T47D (cell line): ENCODE measurements around the gene CHGA.

Experiments used
- DNase-seq, 2 experiments: peaks; one replicate each; pipeline versions ENCODE4 v3.0.0 to v3.0.0-alpha.2; 2011 to 2012; ENCODE audit warnings: low read depth in 1 of 2, low spot score in 1 of 2
- JUND ChIP-seq: IDR thresholded peaks from 2 replicates; pipeline ENCODE4 v1.6.1; 2012; ENCODE audit warnings: low read depth
- in situ Hi-C: cut with HindIII; loops from 2 replicates; pipeline ENCODE4 v1.10.0; 2016; ENCODE audit warnings: low sequenced_read_pairs, low pct_unique_long_range_greater_than_20kb

CHGA gene

GRCh38 chr14:92967346-92967926, 44.5 kb downstream of the CHGA start:
- DNase-seq: no peak
- no peak for TF ChIP-seq JUND
- in situ Hi-C loops: no loop called here

- TF ChIP-seq JUND: no peak
- no peak for DNase-seq
- in situ Hi-C loops: no loop called here
Measured at GRCh38 chr14:92968291-92969020, 45.5 kb downstream of the CHGA start.

GRCh38 chr14:92969430-92969829, 46.5 kb downstream of the CHGA start:
- no peak for DNase-seq

GRCh38 chr14:92969871-92970270, 46.9 kb downstream of the CHGA start:
- in situ Hi-C loops: no loop called here
- TF ChIP-seq JUND: no peak
- peak in 1 of 2 experiments; percentile 37 for DNase-seq

More at GRCh38 chr14:92969430-92969829, 46.5 kb downstream of the CHGA start:
- TF ChIP-seq JUND: no peak
- in situ Hi-C loops: no loop called here

- in situ Hi-C loops: no loop called here
- no peak for TF ChIP-seq JUND
- no peak for DNase-seq
Measured at GRCh38 chr14:92970271-92970670, 47.3 kb downstream of the CHGA start.

GRCh38 chr14:92971601-92972180, 48.7 kb downstream of the CHGA start:
- in situ Hi-C loops: no loop called here
- DNase-seq: no peak
- no peak for TF ChIP-seq JUND

GRCh38 chr14:92973261-92973797, 50.4 kb downstream of the CHGA start:
- in situ Hi-C loops: no loop called here
- DNase-seq: peak; percentile 64 to 91
- no peak for TF ChIP-seq JUND

GRCh38 chr14:92973798-92974372, 50.9 kb downstream of the CHGA start:
- in situ Hi-C loops: no loop called here
- no peak for TF ChIP-seq JUND
- DNase-seq: peak; percentile 50 to 87

- in situ Hi-C loops: no loop called here
- no peak for TF ChIP-seq JUND
- DNase-seq: peak in 1 of 2 experiments; percentile 27
Measured at GRCh38 chr14:92974541-92975345, 51.8 kb downstream of the CHGA start.

- in situ Hi-C loops: no loop called here
- no peak for TF ChIP-seq JUND
Measured at GRCh38 chr14:92976268-92976667, 53.3 kb downstream of the CHGA start.

GRCh38 chr14:92978229-92979021, 55.5 kb downstream of the CHGA start:
- no peak for TF ChIP-seq JUND
- in situ Hi-C loops: no loop called here

More at GRCh38 chr14:92976268-92976667, 53.3 kb downstream of the CHGA start:
- DNase-seq: no peak

More at GRCh38 chr14:92978229-92979021, 55.5 kb downstream of the CHGA start:
- no peak for DNase-seq
